H1 (cell line): Measurements from ENCODE around the gene SPATA32. TPM values are rescaled to one million over a fixed set of nuclear protein-coding genes. Genes with fewer than 3 reads are reported as not detected.

ENCODE experiments used
- CTCF ChIA-PET: fragments of 300-600 bp; sonication (Branson Sonifier 250); formaldehyde crosslinking; loops from one replicate; lab custom pipeline; 2021; ENCODE audit not compliant: partially characterized antibody; lab: Charles Lee
- POLR2A ChIA-PET: fragments of 300-600 bp; sonication (Branson Sonifier 250); formaldehyde crosslinking; loops from one replicate; lab custom pipeline; 2021; ENCODE audit warnings: inconsistent platforms; ENCODE audit not compliant: partially characterized antibody; lab: Charles Lee
- DNase-seq, 2 experiments: peaks; one replicate each; pipeline versions ENCODE4 v3.0.0 to v3.0.0-alpha.2; 2010 to 2022; ENCODE audit warnings: low spot score in 2 of 2, low read depth in 1 of 2, mixed read lengths in 1 of 2
- FAIRE-seq: peaks from 2 replicates; lab custom pipeline; 2011; peaks lifted over from hg19 to GRCh38; lab: Jason Lieb, UNC
- H2AFZ ChIP-seq: 2 replicates; pipeline ENCODE4 v1.8.1; 2012; ENCODE audit warnings: low read length, inconsistent platforms
- H2AK5ac ChIP-seq: 2 replicates; pipeline ENCODE4 v1.6.1; 2013; ENCODE audit warnings: low read depth, low read length
- H2BK120ac ChIP-seq: replicated peaks from 2 replicates; pipeline ENCODE3; 2013; ENCODE audit warnings: low read depth, low read length, inconsistent platforms
- H2BK12ac ChIP-seq: 2 replicates; pipeline ENCODE4 v1.6.1; 2013; ENCODE audit warnings: low read depth, low read length
- H2BK15ac ChIP-seq: 2 replicates; pipeline ENCODE4 v1.6.1; 2013; ENCODE audit warnings: low read length
- H2BK20ac ChIP-seq: 2 replicates; pipeline ENCODE4 v1.6.1; 2013; ENCODE audit warnings: low read length
- H2BK5ac ChIP-seq: 2 replicates; pipeline ENCODE4 v1.6.1; 2013; ENCODE audit warnings: low read depth, low read length
- H3K14ac ChIP-seq: 2 replicates; pipeline ENCODE4 v1.6.1; 2013; ENCODE audit warnings: inconsistent platforms; ENCODE audit not compliant: insufficient read length
- H3K18ac ChIP-seq: 2 replicates; pipeline ENCODE4 v1.6.1; 2013; ENCODE audit warnings: low read length; ENCODE audit errors: extremely low read depth
- H3K23ac ChIP-seq: 2 replicates; pipeline ENCODE4 v1.6.1; 2013; ENCODE audit warnings: inconsistent platforms; ENCODE audit not compliant: insufficient read length
- H3K23me2 ChIP-seq: 2 replicates; pipeline ENCODE4 v1.6.1; 2013; ENCODE audit warnings: low read depth, low read length
- H3K27ac ChIP-seq: 2 replicates; pipeline ENCODE4 v1.6.1; 2011; ENCODE audit warnings: low read depth, low read length, inconsistent platforms
- H3K27me3 ChIP-seq, 4 experiments: replicated peaks in 1 of 4; 1 replicate in 1 of 4; 2 replicates in 3 of 4; pipeline versions ENCODE4 v1.6.1 to v1.8.1; 2011 to 2013; ENCODE audit warnings: low read length in 3 of 4, mild to moderate bottlenecking in 3 of 4, inconsistent platforms in 2 of 4, mixed read lengths in 2 of 4, moderate library complexity in 1 of 4; ENCODE audit not compliant: control insufficient read depth in 3 of 4, insufficient read depth in 3 of 4; ENCODE audit errors: extremely low read depth in 1 of 4
- H3K36me3 ChIP-seq, 4 experiments: 2 replicates each; pipeline versions ENCODE4 v1.6.1 to v1.8.1; 2011 to 2013; ENCODE audit warnings: mild to moderate bottlenecking in 4 of 4, low read length in 3 of 4, moderate library complexity in 2 of 4, control low read depth in 1 of 4, inconsistent platforms in 1 of 4; ENCODE audit not compliant: insufficient read depth in 4 of 4, control insufficient read depth in 2 of 4
- H3K4ac ChIP-seq: replicated peaks from 2 replicates; pipeline ENCODE3; 2013; ENCODE audit warnings: low read length, low read depth, mixed read lengths, inconsistent platforms; ENCODE audit not compliant: insufficient read length
- H3K4me1 ChIP-seq, 4 experiments: replicated peaks in 1 of 4; 1 replicate in 1 of 4; 2 replicates in 3 of 4; pipeline versions ENCODE4 v1.6.1 to v1.8.1; 2011 to 2013; ENCODE audit warnings: low read length in 3 of 4, inconsistent platforms in 2 of 4, mixed read lengths in 1 of 4; ENCODE audit not compliant: insufficient read depth in 4 of 4, control insufficient read depth in 3 of 4
- H3K4me2 ChIP-seq, 2 experiments: 2 replicates each; pipeline versions ENCODE4 v1.6.1 to v1.8.1; 2011 to 2013; ENCODE audit warnings: low read depth in 2 of 2, low read length in 2 of 2, control low read depth in 1 of 2, inconsistent platforms in 1 of 2, mild to moderate bottlenecking in 1 of 2; ENCODE audit not compliant: insufficient read depth in 1 of 2
- H3K4me3 ChIP-seq, 4 experiments: fragments of 200-600, 300-600 bp in 1 of 4; sonication (generic), shearing (Covaris generic), sonication (Bioruptor Twin) in 1 of 4; 2 replicates each; pipeline versions ENCODE4 v1.5.1 to v1.8.1; 2011 to 2016; ENCODE audit warnings: low read length in 4 of 4, low read depth in 3 of 4, control low read depth in 2 of 4, inconsistent platforms in 2 of 4, mild to moderate bottlenecking in 2 of 4, mixed read lengths in 1 of 4, moderate library complexity in 1 of 4; ENCODE audit not compliant: insufficient read depth in 2 of 4; ENCODE audit errors: extremely low read depth in 1 of 4
- H3K56ac ChIP-seq: replicated peaks from 2 replicates; pipeline ENCODE3; 2013; ENCODE audit warnings: low read depth, mild to moderate bottlenecking, mixed read lengths, low read length, inconsistent platforms; ENCODE audit not compliant: insufficient read length
- H3K79me1 ChIP-seq: 2 replicates; pipeline ENCODE4 v1.6.1; 2013; ENCODE audit warnings: low read depth, low read length, control low read depth
- H3K79me2 ChIP-seq, 2 experiments: 2 replicates each; pipeline versions ENCODE4 v1.6.1 to v1.8.1; 2012 to 2013; ENCODE audit warnings: low read length in 2 of 2, mild to moderate bottlenecking in 2 of 2, inconsistent platforms in 1 of 2; ENCODE audit not compliant: insufficient read depth in 2 of 2, control insufficient read depth in 1 of 2
- H3K9ac ChIP-seq, 4 experiments: replicated peaks in 1 of 4; 1 replicate in 1 of 4; 2 replicates in 3 of 4; pipeline versions ENCODE4 v1.6.1 to v1.8.1; 2011 to 2013; ENCODE audit warnings: low read depth in 3 of 4, low read length in 3 of 4, control low read depth in 2 of 4, mild to moderate bottlenecking in 2 of 4, moderate library complexity in 2 of 4, inconsistent platforms in 1 of 4; ENCODE audit errors: extremely low read depth in 1 of 4
- H3K9me3 ChIP-seq, 2 experiments: 2 replicates each; pipeline versions ENCODE4 v1.6.1 to v1.8.1; 2012 to 2013; ENCODE audit warnings: mild to moderate bottlenecking in 2 of 2, moderate library complexity in 2 of 2, control low read depth in 1 of 2, inconsistent platforms in 1 of 2, low read depth in 1 of 2, low read length in 1 of 2, mixed read lengths in 1 of 2; ENCODE audit not compliant: insufficient read depth in 2 of 2
- H4K20me1 ChIP-seq, 2 experiments: replicated peaks in 1 of 2; 2 replicates each; pipeline versions ENCODE3 to v1.8.1; 2011 to 2013; ENCODE audit warnings: inconsistent platforms in 2 of 2, low read length in 2 of 2, mild to moderate bottlenecking in 1 of 2; ENCODE audit not compliant: insufficient read depth in 2 of 2, control insufficient read depth in 1 of 2
- H4K5ac ChIP-seq: 2 replicates; pipeline ENCODE4 v1.6.1; 2013; ENCODE audit warnings: low read length, low read depth, mixed read lengths, inconsistent platforms; ENCODE audit not compliant: insufficient read length
- H4K8ac ChIP-seq: 2 replicates; pipeline ENCODE4 v1.8.0; 2013; ENCODE audit warnings: mild to moderate bottlenecking, moderate library complexity, low read length, inconsistent platforms; ENCODE audit not compliant: insufficient read depth; ENCODE audit errors: extremely low read depth
- H4K91ac ChIP-seq: replicated peaks from 2 replicates; pipeline ENCODE3; 2013; ENCODE audit warnings: low read length, mixed read lengths, inconsistent platforms; ENCODE audit not compliant: insufficient read length
- CHD1 ChIP-seq: IDR thresholded peaks from 2 replicates; pipeline ENCODE4 v1.6.1; 2012; ENCODE audit warnings: low read depth, low read length, improper control_type of control experiment
- CHD2 ChIP-seq: IDR thresholded peaks from 2 replicates; pipeline ENCODE4 v1.6.1; 2012; ENCODE audit warnings: low read length, improper control_type of control experiment
- CREB1 ChIP-seq: IDR thresholded peaks from 2 replicates; pipeline ENCODE4 v1.6.1; 2012; ENCODE audit warnings: inconsistent platforms
- FOSL1 ChIP-seq: IDR thresholded peaks from 2 replicates; pipeline ENCODE4 v1.6.1; 2011; ENCODE audit warnings: mild to moderate bottlenecking, low read depth, low read length, moderate library complexity; ENCODE audit not compliant: insufficient read depth
- GABPA ChIP-seq: IDR thresholded peaks from 2 replicates; pipeline ENCODE4 v1.6.1; 2011; ENCODE audit warnings: mild to moderate bottlenecking, low read length, moderate library complexity, borderline replicate concordance; ENCODE audit not compliant: insufficient read depth
- HDAC6 ChIP-seq: IDR thresholded peaks from one replicate; pipeline ENCODE4 v1.7.1; 2012; ENCODE audit warnings: low read depth, mild to moderate bottlenecking, inconsistent platforms, low read length, moderate library complexity
- KDM1A ChIP-seq: fragments of 200-600, 300-600 bp; sonication (generic); IDR thresholded peaks from 2 replicates; pipeline ENCODE4 v1.7.1; 2016; ENCODE audit warnings: mild to moderate bottlenecking, low read length, borderline replicate concordance
- RFX5 ChIP-seq: IDR thresholded peaks from 2 replicates; pipeline ENCODE4 v1.6.1; 2011; ENCODE audit warnings: low read depth, low read length, improper control_type of control experiment, borderline replicate concordance
- RXRA ChIP-seq: IDR thresholded peaks from 2 replicates; pipeline ENCODE4 v1.6.1; 2011; ENCODE audit warnings: low read depth, mild to moderate bottlenecking, low read length, moderate library complexity; ENCODE audit not compliant: insufficient read depth
- SRF ChIP-seq: IDR thresholded peaks from 2 replicates; pipeline ENCODE4 v1.6.1; 2011; ENCODE audit warnings: mild to moderate bottlenecking, low read depth, low read length, moderate library complexity
- TAF7 ChIP-seq: optimal IDR thresholded peaks from 2 replicates; pipeline ENCODE3; 2011; ENCODE audit warnings: low read depth, mild to moderate bottlenecking, inconsistent platforms, low read length, moderate library complexity, borderline replicate concordance
- TBP ChIP-seq: IDR thresholded peaks from 2 replicates; pipeline ENCODE4 v1.6.1; 2011; ENCODE audit warnings: low read depth, low read length, improper control_type of control experiment
- WGBS, 2 experiments: shearing (Covaris generic) in 1 of 2; methylation state at CpG; one replicate each; pipeline versions ENCODE4 v1.1.6 to v1.1.7; 2013 to 2015; ENCODE audit warnings: low lambda C conversion rate in 2 of 2, mixed read lengths in 2 of 2, inconsistent platforms in 1 of 2, low coverage in 1 of 2, missing lambda C conversion rate in 1 of 2; ENCODE audit not compliant: insufficient replicate concordance in 2 of 2, insufficient coverage in 1 of 2, insufficient read length in 1 of 2; ENCODE audit errors: extremely low coverage in 1 of 2, missing lambda C conversion rate in 1 of 2; 5-methylcytosine and 5-hydroxymethylcytosine counted together
- polyA plus RNA-seq, 7 experiments: library from polyadenylated mRNA; depleted of rRNA in 3 of 7; stranded (reverse) in 5 of 7; unstranded in 2 of 7; fragments of >200 nt in 5 of 7; fragments of 200-250 nt in 2 of 7; gene quantifications; 1 replicate in 5 of 7; 2 replicates in 1 of 7; 4 replicates in 1 of 7; pipeline versions ENCODE4 v1.2.1 to v1.2.3, GENCODE V29; 2011 to 2013; ENCODE audit warnings: missing spikeins in 2 of 7, mixed read lengths in 2 of 7
- total RNA-seq: library from RNA; stranded (reverse); fragmentation: NEBNext Ultra II Directional; extraction: Animal tissue kit (Norgen Biotek cat#: 25700); gene quantifications from 2 replicates; pipeline ENCODE4 v1.2.1, GENCODE V29; 2021
- TF ChIP-seq, protein P1 (sequence below): IDR thresholded peaks from 2 replicates; pipeline ENCODE4 v1.6.1; 2012; ENCODE audit warnings: low read length, inconsistent platforms

The SPATA32 gene
- total and polyA plus RNA-seq, 2 of the 8 experiments (the other 6 are each of a cell fraction or from before 2014, with no cell fraction given) = 0.24 TPM; not detected in 1

DNA sequence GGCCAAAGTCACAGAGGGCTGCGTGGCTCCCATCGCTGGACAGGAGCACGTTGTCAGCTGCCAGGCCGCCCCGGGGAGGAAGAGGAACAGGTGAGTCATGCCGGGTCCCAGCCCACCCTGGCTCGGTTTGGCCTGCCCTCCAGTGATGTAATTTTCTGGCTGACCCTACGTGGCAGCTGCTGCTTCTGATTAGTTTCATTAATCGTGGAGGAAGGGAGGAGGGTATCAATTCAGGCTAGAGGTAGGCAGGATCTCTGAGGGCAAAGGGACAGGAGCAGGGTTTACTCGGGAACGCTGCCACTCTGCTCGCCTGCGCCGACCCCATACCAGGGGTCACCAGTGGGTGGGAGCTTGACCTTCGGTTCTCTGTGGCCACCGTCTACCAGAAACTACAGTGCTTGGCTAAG, 11.7 kb upstream of the SPATA32 start:
- ChIA-PET POLR2A (interaction anchor here (1.7 kb wide), 1 partner anchor 25 kb away, joined by 5 read pairs; no protein-coding TSS in a partner anchor), CTCF (interaction anchor here (1.1 to 29.1 kb wide), 8 partner anchors 12 to 117 kb away, joined by 3 to 579 read pairs (median 18); partner anchors contain the start of gene FMNL1)
- FAIRE-seq = no peak
- Histone ChIP-seq H3K23me2 (no peaks in the 10 kb centered on the region), H3K4me1 (peaks cover 0 to 4% (median under 1%) of the 10 kb centered on the region in 4 experiments; a peak in 1 of 7 replicates), H4K8ac (no peak overlapping the region), H3K4me3 (no peak overlapping the region), H3K79me1 (no peaks in the 10 kb centered on the region), H3K4ac (no peak overlapping the region), H2AK5ac (no peak overlapping the region), H3K9ac (no peak overlapping the region), H3K18ac (no peak overlapping the region), H4K20me1 (no peaks in the 10 kb centered on the region), H2BK12ac (no peak overlapping the region), H2BK15ac (no peak overlapping the region), H4K91ac (no peak overlapping the region), H2BK120ac (no peak overlapping the region), H3K27me3 (no peaks in the 10 kb centered on the region), H3K14ac (no peak overlapping the region), H3K79me2 (no peaks in the 10 kb centered on the region), H3K4me2 (no peak overlapping the region), H2BK5ac (no peak overlapping the region), H3K56ac (no peak overlapping the region), H3K36me3 (peaks cover 4 to 10% (median 9%) of the 10 kb centered on the region in 4 experiments), H2AFZ (no peak overlapping the region), H3K9me3 (no peaks in the 10 kb centered on the region), H2BK20ac (no peak overlapping the region), H3K27ac (no peak overlapping the region), H3K23ac (no peak overlapping the region), H4K5ac (no peak overlapping the region)
- WGBS, 2 experiments = 93% methylated on average over 13 of the region's 16 CpGs; no CpG with 5 or more reads in 1 of the 2 experiments
- DNase-seq = no peak
- TF ChIP-seq, protein P1, sequence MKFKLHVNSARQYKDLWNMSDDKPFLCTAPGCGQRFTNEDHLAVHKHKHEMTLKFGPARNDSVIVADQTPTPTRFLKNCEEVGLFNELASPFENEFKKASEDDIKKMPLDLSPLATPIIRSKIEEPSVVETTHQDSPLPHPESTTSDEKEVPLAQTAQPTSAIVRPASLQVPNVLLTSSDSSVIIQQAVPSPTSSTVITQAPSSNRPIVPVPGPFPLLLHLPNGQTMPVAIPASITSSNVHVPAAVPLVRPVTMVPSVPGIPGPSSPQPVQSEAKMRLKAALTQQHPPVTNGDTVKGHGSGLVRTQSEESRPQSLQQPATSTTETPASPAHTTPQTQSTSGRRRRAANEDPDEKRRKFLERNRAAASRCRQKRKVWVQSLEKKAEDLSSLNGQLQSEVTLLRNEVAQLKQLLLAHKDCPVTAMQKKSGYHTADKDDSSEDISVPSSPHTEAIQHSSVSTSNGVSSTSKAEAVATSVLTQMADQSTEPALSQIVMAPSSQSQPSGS = no peak
- no peak for TF ChIP-seq KDM1A
- no peak for TF ChIP-seq CREB1
- no peak for TF ChIP-seq TBP
- TF ChIP-seq GABPA = no peak
- TF ChIP-seq FOSL1 = no peak
- TF ChIP-seq CHD1 = no peak
- no peak for TF ChIP-seq RXRA
- no peak for TF ChIP-seq CHD2
- no peak for TF ChIP-seq SRF
- no peak for TF ChIP-seq HDAC6
- no peak for TF ChIP-seq RFX5
- TF ChIP-seq TAF7 = no peak
